WTC11 (cell line): ENCODE results near the gene FUT8.

Experiments used
- CBFB ChIP-seq: sonication (generic); formaldehyde crosslinking; IDR thresholded peaks from 2 replicates; pipeline ENCODE4 v1.8.1; 2022; ENCODE audit warnings: mild to moderate bottlenecking, low read depth, missing genetic modification reagents
- ELF4 ChIP-seq: sonication (generic); formaldehyde crosslinking; IDR thresholded peaks from 2 replicates; pipeline ENCODE4 v1.8.1; 2022; ENCODE audit warnings: low read depth, mild to moderate bottlenecking, moderate library complexity, missing genetic modification reagents
- ETV6 ChIP-seq: sonication (generic); formaldehyde crosslinking; IDR thresholded peaks from 2 replicates; pipeline ENCODE4 v1.8.1; 2022; ENCODE audit warnings: mild to moderate bottlenecking, missing genetic modification reagents
- JUN ChIP-seq: sonication (generic); formaldehyde crosslinking; IDR thresholded peaks from 2 replicates; pipeline ENCODE4 v1.8.0; 2023; ENCODE audit warnings: mild to moderate bottlenecking, missing genetic modification reagents
- NR1H2 ChIP-seq: sonication (generic); formaldehyde crosslinking; IDR thresholded peaks from 2 replicates; pipeline ENCODE4 v1.9.0; 2021; ENCODE audit warnings: mild to moderate bottlenecking, moderate library complexity, missing genetic modification reagents
- OVOL2 ChIP-seq: fragments of 250-450 bp; sonication (Bioruptor Pico); IDR thresholded peaks from 2 replicates; pipeline ENCODE4 v1.9.0; 2021; ENCODE audit warnings: mild to moderate bottlenecking, borderline replicate concordance
- SP1 ChIP-seq: sonication (generic); formaldehyde crosslinking; conservative IDR thresholded peaks from 2 replicates; pipeline ENCODE4 v1.8.1; 2022; ENCODE audit warnings: missing genetic modification reagents
- ZNF396 ChIP-seq: fragments of 250-450 bp; sonication (Bioruptor Pico); IDR thresholded peaks from 2 replicates; pipeline ENCODE4 v1.8.0; 2021; ENCODE audit warnings: mild to moderate bottlenecking, moderate library complexity, borderline replicate concordance
- TF ChIP-seq, protein P1 (sequence below): fragments of 200-600 bp; IDR thresholded peaks from 2 replicates; pipeline ENCODE4 v1.8.0; 2022; ENCODE audit warnings: antibody characterized with exemption
- TF ChIP-seq, protein P2 (sequence below): sonication (generic); formaldehyde crosslinking; IDR thresholded peaks from 2 replicates; pipeline ENCODE4 v1.8.1; 2022; ENCODE audit warnings: low read depth, missing genetic modification reagents, borderline replicate concordance
- TF ChIP-seq, protein P3 (sequence below): sonication (generic); formaldehyde crosslinking; IDR thresholded peaks from 2 replicates; pipeline ENCODE4 v1.8.0; 2022; ENCODE audit warnings: mild to moderate bottlenecking, missing genetic modification reagents

DNA sequence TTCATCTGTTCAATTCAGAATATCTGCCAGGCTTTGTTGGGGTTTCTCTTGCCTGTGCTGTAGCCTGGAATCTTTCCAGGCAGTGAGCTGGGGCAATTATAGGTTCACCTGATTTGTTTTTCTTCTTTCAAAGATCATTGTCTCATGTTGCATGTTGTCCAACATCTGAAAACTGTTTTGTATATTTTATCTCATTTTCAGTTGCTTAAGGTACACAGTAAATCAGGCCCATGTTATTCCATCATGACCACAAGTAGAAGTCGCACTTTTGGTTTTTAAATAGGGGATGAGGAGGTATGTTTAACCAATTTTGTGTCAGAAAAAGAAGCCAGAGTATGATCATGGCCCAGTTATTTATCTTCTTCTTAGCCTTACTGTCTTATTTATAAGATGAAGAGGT lies 24.9 kb upstream of the FUT8 start:
- TF ChIP-seq, protein P1, sequence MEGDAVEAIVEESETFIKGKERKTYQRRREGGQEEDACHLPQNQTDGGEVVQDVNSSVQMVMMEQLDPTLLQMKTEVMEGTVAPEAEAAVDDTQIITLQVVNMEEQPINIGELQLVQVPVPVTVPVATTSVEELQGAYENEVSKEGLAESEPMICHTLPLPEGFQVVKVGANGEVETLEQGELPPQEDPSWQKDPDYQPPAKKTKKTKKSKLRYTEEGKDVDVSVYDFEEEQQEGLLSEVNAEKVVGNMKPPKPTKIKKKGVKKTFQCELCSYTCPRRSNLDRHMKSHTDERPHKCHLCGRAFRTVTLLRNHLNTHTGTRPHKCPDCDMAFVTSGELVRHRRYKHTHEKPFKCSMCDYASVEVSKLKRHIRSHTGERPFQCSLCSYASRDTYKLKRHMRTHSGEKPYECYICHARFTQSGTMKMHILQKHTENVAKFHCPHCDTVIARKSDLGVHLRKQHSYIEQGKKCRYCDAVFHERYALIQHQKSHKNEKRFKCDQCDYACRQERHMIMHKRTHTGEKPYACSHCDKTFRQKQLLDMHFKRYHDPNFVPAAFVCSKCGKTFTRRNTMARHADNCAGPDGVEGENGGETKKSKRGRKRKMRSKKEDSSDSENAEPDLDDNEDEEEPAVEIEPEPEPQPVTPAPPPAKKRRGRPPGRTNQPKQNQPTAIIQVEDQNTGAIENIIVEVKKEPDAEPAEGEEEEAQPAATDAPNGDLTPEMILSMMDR, result no peak
- TF ChIP-seq JUN (CRISPR knock-in tag), result no peak
- TF ChIP-seq NR1H2 (CRISPR knock-in tag), result no peak
- no peak for TF ChIP-seq ZNF396 (CRISPR knock-in tag)
- TF ChIP-seq ETV6 (CRISPR knock-in tag), result no peak
- TF ChIP-seq SP1 (CRISPR knock-in tag), result no peak
- TF ChIP-seq, protein P2, sequence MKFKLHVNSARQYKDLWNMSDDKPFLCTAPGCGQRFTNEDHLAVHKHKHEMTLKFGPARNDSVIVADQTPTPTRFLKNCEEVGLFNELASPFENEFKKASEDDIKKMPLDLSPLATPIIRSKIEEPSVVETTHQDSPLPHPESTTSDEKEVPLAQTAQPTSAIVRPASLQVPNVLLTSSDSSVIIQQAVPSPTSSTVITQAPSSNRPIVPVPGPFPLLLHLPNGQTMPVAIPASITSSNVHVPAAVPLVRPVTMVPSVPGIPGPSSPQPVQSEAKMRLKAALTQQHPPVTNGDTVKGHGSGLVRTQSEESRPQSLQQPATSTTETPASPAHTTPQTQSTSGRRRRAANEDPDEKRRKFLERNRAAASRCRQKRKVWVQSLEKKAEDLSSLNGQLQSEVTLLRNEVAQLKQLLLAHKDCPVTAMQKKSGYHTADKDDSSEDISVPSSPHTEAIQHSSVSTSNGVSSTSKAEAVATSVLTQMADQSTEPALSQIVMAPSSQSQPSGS (CRISPR knock-in tag), result no peak
- TF ChIP-seq CBFB (CRISPR knock-in tag), result no peak
- no peak for TF ChIP-seq OVOL2 (CRISPR knock-in tag)
- no peak for TF ChIP-seq ELF4 (CRISPR knock-in tag)
- TF ChIP-seq, protein P3, sequence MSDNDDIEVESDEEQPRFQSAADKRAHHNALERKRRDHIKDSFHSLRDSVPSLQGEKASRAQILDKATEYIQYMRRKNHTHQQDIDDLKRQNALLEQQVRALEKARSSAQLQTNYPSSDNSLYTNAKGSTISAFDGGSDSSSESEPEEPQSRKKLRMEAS (CRISPR knock-in tag), result no peak
